ENCODE data around the gene LEPROT. TPM values are rescaled to one million over a fixed set of nuclear protein-coding genes. Genes with fewer than 3 reads are reported as not detected.

Gene LEPROT
- polyA plus RNA-seq, 1 donor (not counting 4 experiments of a cell fraction or from before 2014, with no cell fraction given) = 82.5 TPM

DNA sequence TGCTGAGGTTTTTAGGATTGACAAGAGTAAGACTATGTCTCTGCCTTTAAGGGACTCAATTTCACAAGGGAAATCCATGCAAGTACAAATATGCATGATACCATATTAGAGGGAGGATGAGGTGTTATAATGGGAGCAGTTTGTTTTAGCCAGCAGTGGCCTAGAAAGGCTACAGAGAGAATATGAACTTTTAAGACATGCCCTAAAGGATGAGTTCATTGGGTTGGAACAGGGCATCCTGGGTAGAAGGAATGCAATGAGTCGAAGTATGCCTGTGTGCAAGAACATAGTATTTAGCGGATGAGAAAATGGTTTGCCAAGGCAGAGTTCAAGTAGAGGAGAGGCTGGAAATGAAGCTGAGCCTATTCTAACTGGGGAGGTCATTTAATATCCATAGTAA, 32.6 kb upstream of the LEPROT start:
- dilution Hi-C loops (cut with MboI; ENCODE audit: extremely low pct_ligation_motif_present, low sequenced_read_pairs) = no loop called here

DNA sequence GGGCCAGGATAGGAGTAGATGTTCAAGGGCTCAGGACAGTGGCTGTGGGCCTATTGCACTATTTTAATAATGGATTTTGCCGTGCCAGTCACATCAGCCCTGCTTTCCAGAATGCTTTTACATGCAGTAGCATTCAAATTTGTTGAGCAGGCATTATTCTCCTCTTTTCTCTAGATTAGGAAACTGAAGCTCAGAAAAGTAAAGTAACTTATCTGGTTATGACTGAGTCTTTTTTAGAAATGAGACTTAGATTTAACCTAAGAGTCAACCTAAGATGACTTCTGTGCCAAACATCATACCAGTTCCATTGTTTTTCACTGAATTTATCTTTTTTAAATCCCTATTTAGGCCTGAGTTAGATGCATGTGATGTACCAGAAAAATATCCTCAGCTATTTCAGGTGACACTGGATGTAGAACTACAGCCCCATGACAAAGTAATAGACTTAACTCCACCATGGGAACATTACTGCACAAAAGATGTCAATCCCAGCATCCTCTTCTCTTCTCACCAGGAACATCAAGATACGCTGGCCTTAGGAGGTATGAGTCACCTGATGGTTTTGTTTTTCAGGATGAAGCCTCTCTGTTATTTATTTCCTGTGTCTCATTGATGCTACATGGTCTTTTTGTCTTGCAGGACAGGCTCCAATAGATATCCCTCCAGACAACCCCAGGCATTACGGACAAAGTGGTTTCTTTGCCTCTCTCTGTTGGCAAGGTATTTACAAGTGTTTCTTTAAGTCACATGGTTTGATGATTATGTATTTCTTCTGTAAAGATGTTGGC, 31.4 kb upstream of the LEPROT start:
- H3K9me3 ChIP-seq (ENCODE audit: control insufficient read depth, low read depth, low read length) = no peaks in the 10 kb centered on the region
- FAIRE-seq (peak; percentile 76), DNase-seq (ENCODE audit: low read depth, low spot score) (no peak)
- H3K27me3 ChIP-seq (ENCODE audit: control insufficient read depth, extremely low read depth, insufficient read depth, low read length) = no peaks in the 10 kb centered on the region
- H3K27ac ChIP-seq (ENCODE audit: control insufficient read depth, insufficient read depth, low read length) = no peak overlapping the region
- H3K4me3 ChIP-seq (ENCODE audit: control insufficient read depth in 2 of 3, extremely low read depth in 1 of 3, insufficient read depth in 2 of 3, low read depth in 1 of 3, low read length in 3 of 3) = no peak overlapping the region
- no peak overlapping the region for H2AFZ ChIP-seq (ENCODE audit: control insufficient read depth, low read length)
- no peaks in the 10 kb centered on the region for H3K9me1 ChIP-seq (ENCODE audit: control insufficient read depth, extremely low read depth, insufficient read depth, low read length)
- H4K20me1 ChIP-seq (ENCODE audit: control insufficient read depth, extremely low read depth, insufficient read depth, low read length) = no peaks in the 10 kb centered on the region
- peaks cover 8% of the 10 kb centered on the region for H3K4me1 ChIP-seq (ENCODE audit: control insufficient read depth, extremely low read depth, insufficient read depth, low read length)
- peaks cover 0 to 11% of the 10 kb centered on the region in 2 experiments for H3K36me3 ChIP-seq (ENCODE audit: control insufficient read depth in 2 of 2, extremely low read depth in 1 of 2, insufficient read depth in 2 of 2, low read length in 2 of 2)
- dilution Hi-C loops (cut with MboI; ENCODE audit: extremely low pct_ligation_motif_present, low sequenced_read_pairs) = no loop called here
- H3K9ac ChIP-seq (ENCODE audit: control insufficient read depth, extremely low read depth, insufficient read depth, low read length) = no peak overlapping the region
- TF ChIP-seq EZH2 (IDR thresholded peaks at IDR 0.05; ENCODE audit: low read length) = no peak
- no peaks in the 10 kb centered on the region for H3K79me2 ChIP-seq (ENCODE audit: control insufficient read depth, insufficient read depth, low read length)
- no peak overlapping the region for H3K4me2 ChIP-seq (ENCODE audit: control insufficient read depth, extremely low read depth, insufficient read depth, low read depth, low read length)

More for the DNA sequence above, 32.6 kb upstream of the LEPROT start:
- Histone ChIP-seq H3K79me2 (ENCODE audit: control insufficient read depth, insufficient read depth, low read length) (no peaks in the 10 kb centered on the region), H3K9me3 (ENCODE audit: control insufficient read depth, low read depth, low read length) (no peaks in the 10 kb centered on the region), H3K27me3 (ENCODE audit: control insufficient read depth, extremely low read depth, insufficient read depth, low read length) (no peaks in the 10 kb centered on the region), H4K20me1 (ENCODE audit: control insufficient read depth, extremely low read depth, insufficient read depth, low read length) (no peaks in the 10 kb centered on the region), H3K36me3 (ENCODE audit: control insufficient read depth in 2 of 2, extremely low read depth in 1 of 2, insufficient read depth in 2 of 2, low read length in 2 of 2) (peaks cover 0 to 9% of the 10 kb centered on the region in 2 experiments), H3K9ac (ENCODE audit: control insufficient read depth, extremely low read depth, insufficient read depth, low read length) (no peak overlapping the region), H3K4me2 (ENCODE audit: control insufficient read depth, extremely low read depth, insufficient read depth, low read depth, low read length) (no peak overlapping the region), H3K4me3 (ENCODE audit: control insufficient read depth in 2 of 3, extremely low read depth in 1 of 3, insufficient read depth in 2 of 3, low read depth in 1 of 3, low read length in 3 of 3) (no peak overlapping the region), H2AFZ (ENCODE audit: control insufficient read depth, low read length) (no peak overlapping the region), H3K4me1 (ENCODE audit: control insufficient read depth, extremely low read depth, insufficient read depth, low read length) (no peaks in the 10 kb centered on the region), H3K27ac (ENCODE audit: control insufficient read depth, insufficient read depth, low read length) (no peak overlapping the region), H3K9me1 (ENCODE audit: control insufficient read depth, extremely low read depth, insufficient read depth, low read length) (no peaks in the 10 kb centered on the region)
- no peak for DNase-seq (ENCODE audit: low read depth, low spot score)
- no peak for TF ChIP-seq EZH2 (IDR thresholded peaks at IDR 0.05; ENCODE audit: low read length)
- TF ChIP-seq, protein P1, sequence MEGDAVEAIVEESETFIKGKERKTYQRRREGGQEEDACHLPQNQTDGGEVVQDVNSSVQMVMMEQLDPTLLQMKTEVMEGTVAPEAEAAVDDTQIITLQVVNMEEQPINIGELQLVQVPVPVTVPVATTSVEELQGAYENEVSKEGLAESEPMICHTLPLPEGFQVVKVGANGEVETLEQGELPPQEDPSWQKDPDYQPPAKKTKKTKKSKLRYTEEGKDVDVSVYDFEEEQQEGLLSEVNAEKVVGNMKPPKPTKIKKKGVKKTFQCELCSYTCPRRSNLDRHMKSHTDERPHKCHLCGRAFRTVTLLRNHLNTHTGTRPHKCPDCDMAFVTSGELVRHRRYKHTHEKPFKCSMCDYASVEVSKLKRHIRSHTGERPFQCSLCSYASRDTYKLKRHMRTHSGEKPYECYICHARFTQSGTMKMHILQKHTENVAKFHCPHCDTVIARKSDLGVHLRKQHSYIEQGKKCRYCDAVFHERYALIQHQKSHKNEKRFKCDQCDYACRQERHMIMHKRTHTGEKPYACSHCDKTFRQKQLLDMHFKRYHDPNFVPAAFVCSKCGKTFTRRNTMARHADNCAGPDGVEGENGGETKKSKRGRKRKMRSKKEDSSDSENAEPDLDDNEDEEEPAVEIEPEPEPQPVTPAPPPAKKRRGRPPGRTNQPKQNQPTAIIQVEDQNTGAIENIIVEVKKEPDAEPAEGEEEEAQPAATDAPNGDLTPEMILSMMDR (optimal IDR thresholded peaks at IDR 0.05 in 1 of 3, IDR thresholded peaks at IDR 0.05 in 1 of 3, conservative IDR thresholded peaks at IDR 0.05 in 1 of 3; ENCODE audit: extremely low read depth in 1 of 3, insufficient read depth in 2 of 3, low read length in 3 of 3) = no peak
- no peak for FAIRE-seq
